GM12801 (cell line): Measurements from ENCODE around the gene EN1.

ENCODE experiments used
- TF ChIP-seq, protein P1 (sequence below): IDR thresholded peaks from one replicate; pipeline ENCODE4 v1.5.1; 2011; ENCODE audit warnings: control low read depth; ENCODE audit not compliant: insufficient read length; ENCODE audit errors: extremely low read depth

The EN1 gene

DNA sequence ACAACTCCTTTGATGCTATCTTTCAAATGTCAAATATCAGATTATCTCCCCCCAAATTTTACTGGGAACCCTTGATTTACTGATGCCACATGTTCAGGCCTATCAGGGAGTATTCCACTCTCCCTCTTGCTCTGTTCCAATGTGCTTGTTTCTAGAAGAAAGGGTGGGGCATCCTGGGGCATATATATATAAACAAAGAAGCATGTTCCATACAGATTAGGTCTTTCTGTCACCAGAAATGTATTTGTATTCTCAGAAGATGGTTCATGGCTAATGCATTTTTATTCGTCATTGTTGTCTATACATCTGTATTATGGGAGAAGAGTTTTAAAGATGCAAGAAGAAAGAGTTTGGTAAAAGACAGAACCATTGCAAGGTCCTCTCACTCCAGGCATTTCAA is 24.9 kb downstream of the EN1 start:
- TF ChIP-seq, protein P1, sequence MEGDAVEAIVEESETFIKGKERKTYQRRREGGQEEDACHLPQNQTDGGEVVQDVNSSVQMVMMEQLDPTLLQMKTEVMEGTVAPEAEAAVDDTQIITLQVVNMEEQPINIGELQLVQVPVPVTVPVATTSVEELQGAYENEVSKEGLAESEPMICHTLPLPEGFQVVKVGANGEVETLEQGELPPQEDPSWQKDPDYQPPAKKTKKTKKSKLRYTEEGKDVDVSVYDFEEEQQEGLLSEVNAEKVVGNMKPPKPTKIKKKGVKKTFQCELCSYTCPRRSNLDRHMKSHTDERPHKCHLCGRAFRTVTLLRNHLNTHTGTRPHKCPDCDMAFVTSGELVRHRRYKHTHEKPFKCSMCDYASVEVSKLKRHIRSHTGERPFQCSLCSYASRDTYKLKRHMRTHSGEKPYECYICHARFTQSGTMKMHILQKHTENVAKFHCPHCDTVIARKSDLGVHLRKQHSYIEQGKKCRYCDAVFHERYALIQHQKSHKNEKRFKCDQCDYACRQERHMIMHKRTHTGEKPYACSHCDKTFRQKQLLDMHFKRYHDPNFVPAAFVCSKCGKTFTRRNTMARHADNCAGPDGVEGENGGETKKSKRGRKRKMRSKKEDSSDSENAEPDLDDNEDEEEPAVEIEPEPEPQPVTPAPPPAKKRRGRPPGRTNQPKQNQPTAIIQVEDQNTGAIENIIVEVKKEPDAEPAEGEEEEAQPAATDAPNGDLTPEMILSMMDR = no peak

DNA sequence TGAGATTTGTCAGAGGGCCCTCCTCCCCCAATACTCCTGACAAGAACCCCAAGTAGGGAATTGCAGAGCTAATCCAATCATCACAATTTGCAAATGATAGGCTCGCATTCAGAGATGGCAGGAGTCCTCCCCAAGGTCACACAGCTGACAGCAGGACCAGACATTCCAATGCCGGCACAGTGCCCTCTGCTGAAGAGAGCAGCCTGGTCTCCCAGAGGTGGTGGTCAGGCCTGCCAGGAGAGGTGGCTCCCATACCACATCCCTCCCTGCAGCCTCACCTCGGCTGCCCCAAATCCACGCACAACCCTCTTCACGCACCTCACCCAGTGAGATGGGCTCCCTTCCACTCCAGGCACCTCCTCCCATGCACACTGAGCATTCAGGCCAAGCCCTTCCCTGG is 25.4 kb downstream of the EN1 start:
- TF ChIP-seq, protein P1 = no peak

DNA sequence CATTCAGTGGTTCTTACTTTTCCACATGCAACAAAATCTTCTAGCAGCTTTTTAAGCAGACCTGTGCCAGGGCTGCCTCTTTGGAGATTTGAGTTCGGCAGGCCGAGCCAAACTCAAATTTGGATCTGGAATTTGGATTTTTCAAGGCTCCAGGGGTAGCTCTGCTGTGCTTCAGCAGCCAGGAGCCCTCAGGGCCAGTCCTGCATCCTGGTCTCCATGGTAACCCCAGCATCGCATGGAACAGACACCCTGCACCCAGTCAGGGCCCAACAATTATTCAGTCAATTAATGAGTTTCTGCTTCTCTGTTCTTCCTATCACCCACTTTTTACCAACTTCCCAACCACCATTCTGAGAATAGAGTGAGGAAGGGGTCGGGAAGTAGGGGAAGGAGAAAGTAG is 30.0 kb downstream of the EN1 start:
- TF ChIP-seq, protein P1 = no peak

DNA sequence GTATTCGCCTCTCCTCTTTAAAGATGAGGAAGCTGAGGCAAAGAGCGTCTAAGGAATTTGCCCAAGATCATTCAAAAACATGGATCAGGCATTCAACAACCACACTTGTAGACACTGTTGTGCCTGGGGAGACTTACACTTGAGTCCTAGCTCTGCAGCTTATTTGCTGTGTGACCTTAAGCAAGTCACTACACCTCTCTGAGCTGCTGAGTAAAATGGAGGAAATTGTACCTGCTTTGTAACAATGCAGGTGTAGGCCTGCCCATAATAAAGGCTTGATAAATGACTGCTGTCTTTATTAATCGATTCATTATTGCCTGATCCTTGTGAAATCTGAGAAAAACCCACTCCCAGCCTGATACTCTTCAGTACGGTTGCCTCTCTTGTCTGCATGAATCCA is 30.8 kb downstream of the EN1 start:
- TF ChIP-seq, protein P1 = no peak

DNA sequence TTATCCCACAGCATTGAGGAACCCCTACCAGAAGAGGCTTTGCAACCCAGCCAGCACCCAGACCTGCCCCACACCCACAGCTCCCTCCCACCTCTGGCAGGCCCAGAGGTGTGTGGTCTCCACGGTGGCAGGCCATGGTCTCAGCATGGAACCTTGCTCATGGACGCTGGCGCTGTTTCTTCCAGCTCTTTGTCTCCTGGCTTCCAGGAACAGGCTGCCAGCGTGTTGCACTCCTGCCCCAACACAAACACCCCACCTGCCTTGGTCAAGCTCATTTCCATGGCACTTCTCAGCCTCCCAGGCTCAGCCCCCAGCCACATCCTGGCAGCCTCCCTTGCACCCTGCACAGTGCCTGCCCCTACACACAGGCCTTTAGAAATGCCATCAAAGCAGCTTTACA is 31.7 kb downstream of the EN1 start:
- TF ChIP-seq, protein P1 = no peak

DNA sequence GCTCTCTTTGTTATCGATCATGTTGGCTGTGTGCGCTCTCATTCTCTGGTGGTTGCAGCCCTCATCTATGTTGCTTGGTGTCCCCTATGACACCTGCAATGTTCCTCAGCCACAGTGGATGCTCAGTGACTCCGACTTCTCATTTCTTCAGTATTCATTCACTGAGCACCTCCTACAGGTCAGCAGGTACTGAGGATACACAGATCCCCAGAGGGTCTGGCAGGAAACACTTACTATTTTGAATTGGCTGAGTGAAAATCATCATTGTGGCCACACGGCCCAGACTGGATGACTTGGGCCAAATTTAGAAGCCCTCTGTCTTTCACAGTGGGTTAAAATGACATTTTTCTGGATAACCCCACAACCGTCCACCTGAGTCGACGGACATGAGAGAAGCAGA is 32.1 kb downstream of the EN1 start:
- TF ChIP-seq, protein P1 = no peak

DNA sequence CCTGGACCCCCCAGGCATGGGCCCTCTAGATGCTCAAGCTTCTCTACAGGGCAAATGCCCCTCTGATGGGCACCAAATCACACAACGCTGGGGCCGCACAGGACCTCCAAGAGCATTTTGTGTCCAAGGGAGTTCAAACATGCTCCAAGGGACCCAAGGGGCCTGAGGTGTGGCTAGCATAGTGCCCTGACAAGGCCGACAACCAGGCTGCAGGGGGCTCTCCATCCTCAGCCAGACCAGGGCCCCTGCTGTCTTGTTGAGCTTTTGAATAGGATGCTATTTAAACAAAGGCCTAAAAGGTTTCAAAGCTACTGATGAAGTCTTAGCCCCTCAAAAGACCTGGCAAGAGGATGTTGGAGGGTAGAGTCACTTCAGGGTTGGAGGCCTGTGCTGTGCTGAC is 33.1 kb downstream of the EN1 start:
- TF ChIP-seq, protein P1 = no peak
